Adrenal gland (tissue), 12 donors: ENCODE data around the gene TTC23. TPM values are rescaled to one million over a fixed set of nuclear protein-coding genes. Genes with fewer than 3 reads are reported as not detected.

Experiments used
- DNase-seq, 7 donors: peaks; one replicate each; pipeline ENCODE4 v3.0.0-alpha.2; 2019 to 2020
- H3K27ac ChIP-seq, 5 donors: fragments of 200-600 bp; sonication (generic) in 4 of 5; 1 replicate in 3 of 5; 2 replicates in 2 of 5; pipeline versions ENCODE4 v1.5.1 to v1.8.0; 2016 to 2020; ENCODE audit warnings: mild to moderate bottlenecking in 1 of 5
- H3K27me3 ChIP-seq: fragments of 200-600 bp; 2 replicates; pipeline ENCODE4 v1.8.0; 2021
- H3K36me3 ChIP-seq, 2 donors: fragments of 200-600 bp; replicated peaks in 1 of 2; 1 replicate in 1 of 2; 2 replicates in 1 of 2; pipeline versions ENCODE4 v1.5.1 to v1.8.0; 2018 to 2022
- H3K4me1 ChIP-seq, 2 donors: fragments of 200-600 bp; replicated peaks in 1 of 2; 1 replicate in 1 of 2; 2 replicates in 1 of 2; pipeline versions ENCODE4 v1.5.1 to v1.8.0; 2018 to 2021
- H3K4me3 ChIP-seq, 4 donors: fragments of 200-600 bp; sonication (generic) in 3 of 4; one replicate each; pipeline ENCODE4 v1.5.1; 2016 to 2018
- H3K9me3 ChIP-seq, 3 donors: fragments of 200-600 bp; sonication (generic) in 1 of 3; replicated peaks in 1 of 3; 1 replicate in 2 of 3; 2 replicates in 1 of 3; pipeline versions ENCODE4 v1.5.1 to v1.8.0; 2016 to 2021
- POLR2A ChIP-seq, 2 donors: fragments of 450-650 bp; IDR thresholded peaks; one replicate each; pipeline ENCODE4 v1.6.1; 2017; ENCODE audit warnings: antibody characterized with exemption in 2 of 2, mild to moderate bottlenecking in 2 of 2, moderate library complexity in 1 of 2
- WGBS, 4 donors: extraction: QIAGEN DNeasy Blood & Tissue Kit in 2 of 4; methylation state at CpG; one replicate each; pipeline versions ENCODE4 v1.1.5 to v1.1.7; 2013 to 2017; 5-methylcytosine and 5-hydroxymethylcytosine counted together
- intact Hi-C, 2 donors: fragments of 100-400 bp; cut with DNase I; formaldehyde crosslinking; loops; one replicate each; pipeline versions ENCODE4 v1.14.1 to v1.15.0; 2022 to 2023
- polyA plus RNA-seq, 3 donors: library from polyadenylated mRNA; stranded (reverse); fragments of 200-250 nt in 2 of 3; fragments of 350-450 nt in 1 of 3; fragmentation: Illumina TruSeq in 1 of 3; extraction: RNeasy Lipid Tissue Mini Kit (QIAGEN cat#74804) in 1 of 3; gene quantifications; one replicate each; pipeline ENCODE4 v1.2.3, GENCODE V29; 2013 to 2014
- total RNA-seq, 9 donors: library from RNA; depleted of rRNA in 4 of 9; stranded (reverse); fragments of >200 nt in 4 of 9; fragments of 120-200 nt in 1 of 9; fragmentation: NEBNext Ultra II Directional in 1 of 9; extraction: Animal tissue kit (Norgen Biotek cat#: 25700) in 1 of 9; gene quantifications; one replicate each; pipeline versions ENCODE4 v1.1.0 to v1.2.4, GENCODE V29; 2013 to 2023
- TF ChIP-seq, protein P1 (sequence below), 6 experiments: fragments of 450-650 bp in 4 of 6; fragments of 200-600 bp in 2 of 6; sonication (generic) in 1 of 6; IDR thresholded peaks; 1 replicate in 5 of 6; 2 replicates in 1 of 6; pipeline versions ENCODE4 v1.5.1 to v1.8.0; 2016 to 2021; ENCODE audit warnings: antibody characterized with exemption in 6 of 6, mild to moderate bottlenecking in 2 of 6, moderate library complexity in 1 of 6
- donor health status: healthy with polysubstance abuse.
- donor health status: Bipolar disorder and iron deficiency.
- donor health status: DM: yes; HTN: yes; CAD: no.
- donor health status: DM: no; HTN: no; CAD: no.
- donor health status: DM: no; HTN: no; CAD: no.
- donor health status: DM: yes; HTN: yes; CAD: no.

TTC23 gene
- total and polyA plus RNA-seq, 12 donors = 10.9 to 42.0 (median 22.6) TPM

DNA sequence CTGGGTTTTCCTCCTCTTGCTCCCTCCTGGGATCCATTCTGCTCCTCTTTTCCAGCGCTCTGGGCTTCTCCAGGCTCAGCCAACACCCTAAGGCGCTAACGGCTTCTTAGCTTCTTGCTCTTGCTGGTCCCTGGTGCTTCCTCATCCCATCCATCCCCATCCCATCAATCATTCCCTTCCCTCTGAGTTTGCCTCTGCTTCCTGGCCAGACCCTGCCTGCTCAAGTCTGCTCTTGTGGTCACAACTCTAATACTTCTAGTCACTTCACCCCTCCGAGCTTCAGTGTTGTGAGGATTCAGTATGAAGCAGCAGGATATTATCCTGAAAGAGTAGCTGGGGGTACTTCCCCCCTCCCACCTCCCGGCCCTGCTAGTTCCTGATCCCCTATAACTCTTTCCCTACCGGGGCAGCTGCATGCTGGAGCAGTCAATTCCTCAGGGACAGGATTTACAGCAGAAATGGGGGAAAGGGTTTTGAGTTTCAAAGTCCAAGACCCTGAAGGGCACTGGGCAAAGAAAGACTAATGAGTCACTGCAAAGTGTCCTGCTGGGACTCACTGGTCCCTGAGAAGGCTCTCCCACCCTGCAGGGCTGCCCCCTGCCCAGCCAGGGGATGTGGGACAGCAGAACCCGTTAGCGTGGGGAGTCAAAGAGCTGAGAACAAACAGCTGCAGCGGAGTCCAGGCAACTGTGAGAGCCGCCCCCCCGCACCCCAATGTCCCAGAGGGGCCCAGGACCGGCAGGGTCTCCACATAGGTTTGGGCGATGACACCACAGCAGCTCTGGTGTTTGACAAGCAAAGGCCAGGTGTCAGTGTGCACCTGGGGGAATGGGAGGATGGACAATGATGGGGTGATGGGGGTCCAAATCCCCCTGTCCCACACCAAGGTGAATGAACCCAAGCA, 146.8 kb downstream of the TTC23 start:
- no peak overlapping the region for H3K27ac ChIP-seq
- peak in 1 of 7 donors; percentile 48 for DNase-seq
- intact Hi-C loops = no loop called here

DNA sequence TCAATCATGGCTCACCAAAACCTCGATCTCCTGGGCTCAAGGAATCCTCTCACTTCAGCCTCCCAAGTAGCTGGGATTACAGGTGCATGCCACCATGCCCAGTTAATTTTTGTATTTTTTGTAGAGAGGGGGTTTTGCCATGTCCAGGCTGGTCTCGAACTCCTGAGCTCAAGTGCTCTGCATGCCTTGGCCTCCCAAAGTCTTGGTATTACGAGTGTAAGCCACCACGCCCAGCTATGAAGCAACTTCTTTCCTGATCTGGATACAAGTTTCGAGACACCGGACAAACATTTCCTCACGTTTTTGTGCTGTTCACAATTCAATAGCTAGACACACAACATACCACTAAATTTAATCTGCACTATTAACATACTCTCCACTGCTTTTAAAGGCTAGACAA, 147.9 kb downstream of the TTC23 start:
- intact Hi-C loops = no loop called here
- Histone ChIP-seq H3K9me3 (no peaks in the 10 kb centered on the region), H3K36me3 (no peaks in the 10 kb centered on the region), H3K4me3 (no peak overlapping the region), H3K27ac (no peak overlapping the region), H3K4me1 (peaks cover 7 to 15% of the 10 kb centered on the region in 2 donors), H3K27me3 (no peaks in the 10 kb centered on the region)
- peak in 1 of 7 donors; percentile 31 for DNase-seq
- WGBS, 4 donors = 69 to 82% (median 81%) methylated on average over 7 of the region's 7 CpGs
- TF ChIP-seq POLR2A (IDR thresholded peaks at IDR 0.05) = no peak
- TF ChIP-seq, protein P1, sequence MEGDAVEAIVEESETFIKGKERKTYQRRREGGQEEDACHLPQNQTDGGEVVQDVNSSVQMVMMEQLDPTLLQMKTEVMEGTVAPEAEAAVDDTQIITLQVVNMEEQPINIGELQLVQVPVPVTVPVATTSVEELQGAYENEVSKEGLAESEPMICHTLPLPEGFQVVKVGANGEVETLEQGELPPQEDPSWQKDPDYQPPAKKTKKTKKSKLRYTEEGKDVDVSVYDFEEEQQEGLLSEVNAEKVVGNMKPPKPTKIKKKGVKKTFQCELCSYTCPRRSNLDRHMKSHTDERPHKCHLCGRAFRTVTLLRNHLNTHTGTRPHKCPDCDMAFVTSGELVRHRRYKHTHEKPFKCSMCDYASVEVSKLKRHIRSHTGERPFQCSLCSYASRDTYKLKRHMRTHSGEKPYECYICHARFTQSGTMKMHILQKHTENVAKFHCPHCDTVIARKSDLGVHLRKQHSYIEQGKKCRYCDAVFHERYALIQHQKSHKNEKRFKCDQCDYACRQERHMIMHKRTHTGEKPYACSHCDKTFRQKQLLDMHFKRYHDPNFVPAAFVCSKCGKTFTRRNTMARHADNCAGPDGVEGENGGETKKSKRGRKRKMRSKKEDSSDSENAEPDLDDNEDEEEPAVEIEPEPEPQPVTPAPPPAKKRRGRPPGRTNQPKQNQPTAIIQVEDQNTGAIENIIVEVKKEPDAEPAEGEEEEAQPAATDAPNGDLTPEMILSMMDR (IDR thresholded peaks at IDR 0.05) = no peak

More for the DNA sequence above, 146.8 kb downstream of the TTC23 start:
- Histone ChIP-seq H3K4me3 (no peak overlapping the region), H3K36me3 (no peaks in the 10 kb centered on the region), H3K9me3 (no peaks in the 10 kb centered on the region), H3K4me1 (peaks cover 9 to 22% of the 10 kb centered on the region in 2 donors), H3K27me3 (no peaks in the 10 kb centered on the region)
- TF ChIP-seq, protein P1 (IDR thresholded peaks at IDR 0.05) = no peak
- no peak for TF ChIP-seq POLR2A (IDR thresholded peaks at IDR 0.05)
- WGBS, 4 donors = 56 to 71% (median 69%) methylated on average over 8 to 13 of the region's 13 CpGs

GRCh38 chr15:99100245-99101173, 148.9 kb downstream of the TTC23 start:
- intact Hi-C loops = no loop called here
- peaks cover 0 to 8% of the 10 kb centered on the region in 2 donors for H3K4me1 ChIP-seq
- no peaks in the 10 kb centered on the region for H3K36me3 ChIP-seq
- peak overlapping the region in 1 of 4 donors; percentile 55 for H3K4me3 ChIP-seq
- 1 to 4% (median 3%) methylated on average over 20 to 50 of the region's 50 CpGs for WGBS, 4 donors
- DNase-seq = peak; percentile 70 to 91 (median 86)
- H3K9me3 ChIP-seq = no peaks in the 10 kb centered on the region
- no peak for TF ChIP-seq POLR2A (IDR thresholded peaks at IDR 0.05)
- TF ChIP-seq, protein P1 (IDR thresholded peaks at IDR 0.05) = peak; percentile 67 to 83 (median 75)
- H3K27me3 ChIP-seq = no peaks in the 10 kb centered on the region
- no peak overlapping the region for H3K27ac ChIP-seq

DNA sequence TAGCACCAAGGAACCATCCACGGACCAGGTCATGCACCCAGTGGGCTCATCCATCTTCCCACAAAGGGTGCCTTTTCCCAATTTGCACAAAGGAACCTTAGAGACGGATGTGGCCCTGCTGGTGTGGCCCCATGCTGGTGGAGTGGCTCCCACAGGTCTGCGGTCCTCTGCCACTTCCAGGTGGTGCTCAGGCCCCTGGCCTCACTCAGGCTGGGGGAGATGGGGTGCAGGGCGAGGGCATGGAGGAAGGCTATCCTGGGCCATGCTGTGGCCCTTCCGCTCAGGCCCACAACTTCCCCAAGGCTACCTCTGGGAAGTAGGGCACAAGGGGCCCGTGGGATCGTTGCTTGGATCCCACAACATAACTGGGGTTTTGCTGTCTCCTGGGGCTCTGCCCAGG, 149.7 kb downstream of the TTC23 start:
- TF ChIP-seq POLR2A (IDR thresholded peaks at IDR 0.05) = no peak
- TF ChIP-seq, protein P1 (IDR thresholded peaks at IDR 0.05) = no peak
- Histone ChIP-seq H3K4me3 (no peak overlapping the region), H3K27me3 (no peaks in the 10 kb centered on the region), H3K36me3 (no peaks in the 10 kb centered on the region), H3K4me1 (peaks cover 0 to 5% of the 10 kb centered on the region in 2 donors), H3K27ac (no peak overlapping the region), H3K9me3 (no peaks in the 10 kb centered on the region)
- WGBS, 4 donors = 83 to 95% (median 90%) methylated on average over 7 of the region's 7 CpGs
- intact Hi-C loops = no loop called here
- DNase-seq = no peak
